GM23248 (cell line): ENCODE measurements around the gene VWF. TPM values are rescaled to one million over a fixed set of nuclear protein-coding genes. Genes with fewer than 3 reads are reported as not detected.

Source experiments
- DNase-seq: peaks from one replicate; pipeline ENCODE4 v3.0.0-alpha.2; 2015
- H2AFZ ChIP-seq: fragments of 200-600 bp; sonication (generic); 2 replicates; pipeline ENCODE4 v1.6.1; 2016; ENCODE audit warnings: antibody characterized with exemption
- H3F3A ChIP-seq: fragments of 200-600 bp; sonication (generic); 2 replicates; pipeline ENCODE4 v1.6.1; 2016; ENCODE audit warnings: mild to moderate bottlenecking, antibody characterized with exemption, mixed run types; ENCODE audit not compliant: insufficient read depth
- H3K27ac ChIP-seq: fragments of 200-600 bp; sonication (generic); 2 replicates; pipeline ENCODE4 v1.5.1; 2016; ENCODE audit warnings: mild to moderate bottlenecking
- H3K27me3 ChIP-seq: fragments of 200-600 bp; sonication (generic); replicated peaks from 2 replicates; pipeline ENCODE4 v1.6.1; 2016; ENCODE audit warnings: mild to moderate bottlenecking; ENCODE audit not compliant: insufficient read depth
- H3K36me3 ChIP-seq: fragments of 200-600 bp; sonication (generic); 2 replicates; pipeline ENCODE4 v1.6.1; 2016; ENCODE audit warnings: low read depth, mild to moderate bottlenecking
- H3K4me1 ChIP-seq: fragments of 200-600 bp; sonication (generic); 2 replicates; pipeline ENCODE4 v1.6.1; 2016; ENCODE audit warnings: mild to moderate bottlenecking; ENCODE audit not compliant: insufficient read depth
- H3K4me2 ChIP-seq: fragments of 200-600 bp; sonication (generic); one replicate; pipeline ENCODE4 v1.6.1; 2016; ENCODE audit warnings: mild to moderate bottlenecking; ENCODE audit not compliant: unreplicated experiment
- H3K4me3 ChIP-seq: fragments of 200-600 bp; sonication (generic); 2 replicates; pipeline ENCODE4 v1.5.1; 2016; ENCODE audit warnings: mild to moderate bottlenecking
- H3K79me2 ChIP-seq: fragments of 200-600 bp; sonication (generic); 2 replicates; pipeline ENCODE4 v1.6.1; 2016; ENCODE audit warnings: mild to moderate bottlenecking; ENCODE audit not compliant: insufficient read depth
- H3K9ac ChIP-seq: fragments of 200-600 bp; sonication (generic); 2 replicates; pipeline ENCODE4 v1.6.1; 2016; ENCODE audit warnings: mild to moderate bottlenecking
- H3K9me2 ChIP-seq: fragments of 200-600 bp; sonication (generic); 2 replicates; pipeline ENCODE4 v1.6.1; 2016; ENCODE audit warnings: mixed run types, mild to moderate bottlenecking, moderate library complexity; ENCODE audit not compliant: insufficient read depth
- H3K9me3 ChIP-seq: fragments of 200-600 bp; sonication (generic); one replicate; pipeline ENCODE4 v1.6.1; 2017; ENCODE audit warnings: low read depth
- H4K20me1 ChIP-seq: fragments of 200-600 bp; sonication (generic); 2 replicates; pipeline ENCODE4 v1.6.0; 2016; ENCODE audit not compliant: insufficient read depth
- EZH2 ChIP-seq: fragments of 200-600 bp; sonication (generic); IDR thresholded peaks from 2 replicates; pipeline ENCODE4 v1.6.1; 2018; ENCODE audit warnings: antibody characterized with exemption, mild to moderate bottlenecking; ENCODE audit not compliant: insufficient read depth, poor library complexity, severe bottlenecking
- EZH2phosphoT487 ChIP-seq: fragments of 200-600 bp; sonication (generic); IDR thresholded peaks from 2 replicates; pipeline ENCODE4 v1.6.1; 2018; ENCODE audit warnings: antibody characterized with exemption, moderate library complexity, mild to moderate bottlenecking, low read depth; ENCODE audit not compliant: insufficient read depth
- WGBS, 2 experiments: methylation state at CpG; one replicate each; pipeline ENCODE4 v1.1.6; 2015 to 2017; ENCODE audit warnings: low lambda C conversion rate in 2 of 2, low coverage in 1 of 2; ENCODE audit errors: missing lambda C conversion rate in 2 of 2; 5-methylcytosine and 5-hydroxymethylcytosine counted together
- in situ Hi-C: fragments of 300-500 bp; cut with MboI; formaldehyde crosslinking; loops from 2 replicates; pipeline ENCODE4 v1.15.0; 2020
- polyA plus RNA-seq: library from polyadenylated mRNA; unstranded; fragments of >200 nt; fragmentation: Nextera tagmentation; extraction: Ambion mirVana; gene quantifications from 2 replicates; pipeline ENCODE4 v1.2.1, GENCODE V29; 2016
- total RNA-seq: library from RNA; depleted of rRNA; stranded (reverse); fragments of >200 nt; shearing (Covaris generic); gene quantifications from 2 replicates; pipeline ENCODE4 v1.2.3, GENCODE V29; 2014

The VWF gene
- total and polyA plus RNA-seq, 2 experiments from 2014 or later: 0.14 TPM; not detected in 1

DNA sequence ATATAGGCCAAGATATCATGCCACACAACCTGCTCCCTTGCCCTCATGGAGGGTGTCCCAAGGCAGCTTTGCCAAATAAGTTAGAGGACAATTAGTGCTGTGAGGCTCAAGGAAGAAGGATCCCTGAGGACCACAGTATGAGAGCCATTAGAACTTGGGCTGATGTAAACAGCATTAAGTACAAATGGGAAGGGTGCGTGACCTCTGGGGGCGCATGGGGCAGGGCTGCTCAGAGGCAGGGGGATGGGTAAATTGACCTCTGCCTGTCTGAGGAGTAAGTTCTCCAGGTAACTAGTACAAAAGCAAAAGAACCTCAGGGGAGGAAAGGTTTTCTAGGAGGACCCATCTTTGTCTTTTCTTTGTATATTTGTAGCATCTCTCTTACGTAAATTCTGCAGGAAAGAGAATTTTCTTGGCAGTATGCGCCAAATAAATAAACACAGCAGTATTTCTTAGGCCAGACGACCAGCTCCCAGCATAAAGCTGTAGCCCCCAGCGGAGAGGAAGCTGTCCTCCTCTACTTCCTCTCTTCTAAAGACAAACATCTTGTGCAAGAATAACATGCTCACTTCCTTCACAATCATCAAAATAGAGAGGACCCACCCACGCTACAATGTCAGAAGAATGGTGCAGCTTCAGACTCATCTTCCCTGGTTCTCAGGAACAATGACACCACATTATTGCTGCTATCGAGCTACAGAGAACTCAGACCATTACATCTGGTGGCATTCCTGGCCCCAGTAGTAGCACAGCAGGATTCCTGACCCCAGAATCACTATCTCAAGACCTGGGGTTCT, 16.4 kb upstream of the VWF start:
- Histone ChIP-seq H2AFZ (no peak overlapping the region), H3K36me3 (no peaks in the 10 kb centered on the region), H3F3A (no peaks in the 10 kb centered on the region), H3K27ac (no peak overlapping the region), H3K4me2 (no peak overlapping the region), H3K27me3 (no peaks in the 10 kb centered on the region), H3K9me2 (no peaks in the 10 kb centered on the region), H3K9ac (no peak overlapping the region), H3K4me1 (no peaks in the 10 kb centered on the region), H3K4me3 (no peak overlapping the region), H4K20me1 (no peaks in the 10 kb centered on the region), H3K9me3 (no peaks in the 10 kb centered on the region), H3K79me2 (no peaks in the 10 kb centered on the region)
- in situ Hi-C loops: no loop called here
- WGBS, 2 experiments: 90 to 95% methylated on average over 8 of the region's 8 CpGs
- TF ChIP-seq EZH2phosphoT487 (no peak), EZH2 (no peak)
- peak; percentile 13 for DNase-seq

DNA sequence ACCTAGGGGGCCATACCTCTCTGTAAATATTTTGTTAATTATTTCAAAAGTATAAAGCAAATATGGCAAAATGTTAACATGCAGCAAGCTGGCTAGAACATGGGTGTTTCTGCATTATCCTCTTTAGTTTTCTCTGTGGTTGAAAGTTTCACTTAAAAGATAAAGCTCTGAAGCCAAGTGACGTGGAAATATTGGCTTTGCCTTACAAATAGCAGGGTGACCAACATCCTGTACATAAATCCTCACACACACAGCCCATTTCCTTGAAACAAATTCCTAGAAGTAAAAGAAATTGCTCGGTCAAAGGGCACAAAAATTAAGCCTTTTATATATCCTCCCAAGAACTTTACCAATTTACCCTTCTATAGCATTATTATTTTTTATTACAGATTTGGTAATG, 10.6 kb upstream of the VWF start:
- Histone ChIP-seq H3K9me3 (no peaks in the 10 kb centered on the region), H2AFZ (no peak overlapping the region), H3K36me3 (no peaks in the 10 kb centered on the region), H3K4me3 (no peak overlapping the region), H3K27me3 (no peaks in the 10 kb centered on the region), H3K4me1 (no peaks in the 10 kb centered on the region), H3K79me2 (no peaks in the 10 kb centered on the region), H3K9me2 (no peaks in the 10 kb centered on the region), H3K9ac (no peak overlapping the region), H3F3A (no peaks in the 10 kb centered on the region), H3K4me2 (no peak overlapping the region), H3K27ac (no peak overlapping the region), H4K20me1 (no peaks in the 10 kb centered on the region)
- peak; percentile 43 for DNase-seq
- 44 to 48% methylated on average over 2 of the region's 2 CpGs for WGBS, 2 experiments
- TF ChIP-seq EZH2: no peak
- TF ChIP-seq EZH2phosphoT487: no peak
- in situ Hi-C loops: no loop called here

DNA sequence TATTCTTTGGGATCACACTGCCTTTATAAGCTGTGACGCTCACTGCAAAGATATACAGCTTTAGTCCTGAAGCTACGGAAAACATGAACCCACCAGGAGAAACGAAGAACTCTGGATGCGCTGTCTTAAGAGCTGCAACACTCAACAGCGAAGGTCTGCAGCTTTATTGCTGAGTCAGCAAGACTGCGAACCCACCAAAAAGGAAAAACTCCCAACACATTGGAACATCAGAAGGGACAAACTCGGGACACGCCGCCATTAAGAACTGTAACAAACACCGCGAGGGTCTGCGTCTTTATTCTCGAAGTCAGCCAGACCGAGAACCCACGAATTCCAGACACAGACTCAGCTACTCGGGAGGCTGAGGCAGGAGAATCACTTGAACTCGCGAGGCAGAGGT, 9.2 kb upstream of the VWF start:
- H2AFZ ChIP-seq: no peak overlapping the region
- in situ Hi-C loops: no loop called here
- H3F3A ChIP-seq: no peaks in the 10 kb centered on the region
- no peak for DNase-seq
- no peaks in the 10 kb centered on the region for H3K36me3 ChIP-seq
- no peaks in the 10 kb centered on the region for H4K20me1 ChIP-seq
- TF ChIP-seq EZH2 (no peak), EZH2phosphoT487 (no peak)
- no peak overlapping the region for H3K27ac ChIP-seq
- H3K9me3 ChIP-seq: no peaks in the 10 kb centered on the region
- no peak overlapping the region for H3K9ac ChIP-seq
- 86 to 88% methylated on average over 18 of the region's 18 CpGs for WGBS, 2 experiments
- H3K4me3 ChIP-seq: no peak overlapping the region
- H3K4me1 ChIP-seq: no peaks in the 10 kb centered on the region
- no peaks in the 10 kb centered on the region for H3K79me2 ChIP-seq
- H3K27me3 ChIP-seq: no peaks in the 10 kb centered on the region
- H3K9me2 ChIP-seq: no peaks in the 10 kb centered on the region
- H3K4me2 ChIP-seq: no peak overlapping the region

- Histone ChIP-seq H3K27me3 (no peaks in the 10 kb centered on the region), H3K36me3 (no peaks in the 10 kb centered on the region), H3K4me2 (no peak overlapping the region), H3K9ac (no peak overlapping the region), H3K9me3 (no peaks in the 10 kb centered on the region), H3K4me1 (no peaks in the 10 kb centered on the region), H2AFZ (no peak overlapping the region), H3F3A (no peaks in the 10 kb centered on the region), H4K20me1 (no peaks in the 10 kb centered on the region), H3K4me3 (no peak overlapping the region), H3K79me2 (no peaks in the 10 kb centered on the region), H3K9me2 (no peaks in the 10 kb centered on the region), H3K27ac (no peak overlapping the region)
- in situ Hi-C loops: no loop called here
- no peak for DNase-seq
- WGBS, 2 experiments: 41 to 47% methylated on average over 31 to 34 of the region's 34 CpGs
- TF ChIP-seq EZH2: no peak
- no peak for TF ChIP-seq EZH2phosphoT487
Measured at GRCh38 chr12:6132496-6132895, 8.0 kb upstream of the VWF start.

GRCh38 chr12:6125310-6125608, 789 bp upstream of the VWF start:
- H3K4me2 ChIP-seq: no peak overlapping the region
- no peaks in the 10 kb centered on the region for H3K36me3 ChIP-seq
- WGBS, 2 experiments: 32 to 36% methylated on average over 3 of the region's 3 CpGs
- TF ChIP-seq EZH2: no peak
- TF ChIP-seq EZH2phosphoT487: no peak
- H3K9me2 ChIP-seq: no peaks in the 10 kb centered on the region
- no peaks in the 10 kb centered on the region for H3K4me1 ChIP-seq
- H3K27ac ChIP-seq: no peak overlapping the region
- DNase-seq: no peak
- no peaks in the 10 kb centered on the region for H4K20me1 ChIP-seq
- no peaks in the 10 kb centered on the region for H3K9me3 ChIP-seq
- H3K79me2 ChIP-seq: no peaks in the 10 kb centered on the region
- no peak overlapping the region for H2AFZ ChIP-seq
- no peaks in the 10 kb centered on the region for H3F3A ChIP-seq
- in situ Hi-C loops: no loop called here
- no peak overlapping the region for H3K4me3 ChIP-seq
- H3K9ac ChIP-seq: no peak overlapping the region
- no peaks in the 10 kb centered on the region for H3K27me3 ChIP-seq
